OCI-LY1 (cell line): ENCODE measurements around the gene FBRSL1.
A peak's percentile ranks its signal among the peaks of the same experiment; 100 is the strongest.

Source experiments
- H2AFZ ChIP-seq: fragments of 200-600 bp; sonication (generic), shearing (Covaris generic); 2 replicates; pipeline ENCODE4 v1.6.0; 2014; ENCODE audit warnings: antibody characterized with exemption, mild to moderate bottlenecking, low read length
- H3F3A ChIP-seq: fragments of 200-600 bp; sonication (generic), shearing (Covaris generic); 2 replicates; pipeline ENCODE4 v1.6.0; 2014; ENCODE audit warnings: mild to moderate bottlenecking, antibody characterized with exemption, low read length, moderate library complexity; ENCODE audit not compliant: insufficient read depth
- H3K27ac ChIP-seq: fragments of 200-600 bp; sonication (generic); 2 replicates; pipeline ENCODE4 v1.5.1; 2014; ENCODE audit warnings: low read length, mixed run types, mild to moderate bottlenecking, low read depth; ENCODE audit not compliant: poor library complexity, severe bottlenecking
- H3K27me3 ChIP-seq: fragments of 200-600 bp; sonication (generic); 2 replicates; pipeline ENCODE4 v1.6.0; 2014; ENCODE audit warnings: antibody characterized with exemption, mild to moderate bottlenecking, low read length, moderate library complexity; ENCODE audit not compliant: insufficient read depth
- H3K36me3 ChIP-seq: fragments of 200-600 bp; sonication (generic); 2 replicates; pipeline ENCODE4 v1.6.1; 2014; ENCODE audit warnings: mild to moderate bottlenecking, antibody characterized with exemption, low read length, moderate library complexity, mixed read lengths; ENCODE audit not compliant: insufficient read depth
- H3K4me1 ChIP-seq: fragments of 200-600 bp; sonication (generic); 2 replicates; pipeline ENCODE4 v1.5.1; 2014; ENCODE audit warnings: mild to moderate bottlenecking, low read length, moderate library complexity; ENCODE audit not compliant: insufficient read depth, severe bottlenecking
- H3K4me2 ChIP-seq: fragments of 200-600 bp; sonication (generic), shearing (Covaris generic); 2 replicates; pipeline ENCODE4 v1.6.1; 2014; ENCODE audit warnings: low read length
- H3K4me3 ChIP-seq: fragments of 200-600 bp; sonication (generic); 2 replicates; pipeline ENCODE4 v1.5.1; 2014; ENCODE audit warnings: low read length, low read depth, mild to moderate bottlenecking, mixed read lengths; ENCODE audit not compliant: poor library complexity, severe bottlenecking
- H3K79me2 ChIP-seq: fragments of 200-600 bp; shearing (Covaris generic); 2 replicates; pipeline ENCODE4 v1.6.1; 2016; ENCODE audit warnings: mixed run types, low read length, mixed read lengths; ENCODE audit not compliant: insufficient read depth
- H3K9ac ChIP-seq: fragments of 200-600 bp; sonication (generic), shearing (Covaris generic); 2 replicates; pipeline ENCODE4 v1.6.1; 2014; ENCODE audit warnings: mild to moderate bottlenecking, low read length, mixed read lengths
- H3K9me2 ChIP-seq: fragments of 200-600 bp; sonication (generic), shearing (Covaris generic); 2 replicates; pipeline ENCODE4 v1.6.1; 2014; ENCODE audit warnings: low read depth, mild to moderate bottlenecking, low read length, mixed read lengths
- H3K9me3 ChIP-seq: fragments of 200-600 bp; shearing (Covaris generic); 2 replicates; pipeline ENCODE4 v1.6.1; 2014; ENCODE audit warnings: low read length, mixed read lengths
- H4K20me1 ChIP-seq: fragments of 200-600 bp; sonication (generic), shearing (Covaris generic); 2 replicates; pipeline ENCODE4 v1.6.0; 2016; ENCODE audit warnings: mild to moderate bottlenecking, low read length; ENCODE audit not compliant: insufficient read depth
- EZH2 ChIP-seq: fragments of 200-600 bp; sonication (generic), shearing (Covaris generic); IDR thresholded peaks from 2 replicates; pipeline ENCODE4 v1.8.0; 2017; ENCODE audit warnings: borderline replicate concordance, mixed run types, mild to moderate bottlenecking, antibody characterized with exemption, low read length, moderate library complexity, mixed read lengths
- TF ChIP-seq, protein P1 (sequence below): fragments of 200-600 bp; sonication (generic), shearing (Covaris generic); IDR thresholded peaks from 2 replicates; pipeline ENCODE4 v1.5.1; 2017; ENCODE audit warnings: mild to moderate bottlenecking, antibody characterized with exemption, low read length, moderate library complexity, mixed read lengths

FBRSL1 gene

DNA sequence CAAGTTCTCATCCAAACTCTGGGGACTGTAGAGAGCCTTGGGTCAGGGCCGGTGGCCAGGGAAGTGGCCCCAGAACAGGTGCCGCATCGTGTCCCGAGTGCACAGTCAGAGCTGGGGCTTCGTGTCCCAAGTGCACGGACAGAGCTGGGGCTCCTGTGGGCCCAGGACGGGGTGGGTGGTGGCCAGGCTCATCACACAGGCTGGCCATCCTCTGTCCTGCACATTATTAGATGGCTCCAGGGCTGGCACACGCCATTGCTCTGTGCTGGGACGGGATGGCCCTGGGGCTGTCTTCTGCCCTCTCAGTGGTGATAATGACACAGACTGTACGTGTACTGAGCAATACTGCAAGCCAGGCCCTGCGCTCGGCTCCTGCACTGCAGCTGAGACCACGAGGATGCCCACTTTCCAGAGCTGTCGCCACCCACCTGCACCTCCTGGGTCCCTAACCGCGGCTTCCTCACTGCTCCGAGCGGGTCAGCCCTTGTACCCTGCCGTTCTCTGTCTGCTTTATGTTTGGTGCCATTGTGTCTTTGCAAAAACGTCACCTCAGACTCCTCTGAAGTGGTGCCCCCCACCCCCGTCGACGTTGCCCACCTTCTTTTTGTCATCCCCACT is 1.9 kb downstream of the FBRSL1 start:
- Histone ChIP-seq H2AFZ (no peak overlapping the region), H3K27ac (no peak overlapping the region), H4K20me1 (no peaks in the 10 kb centered on the region), H3K27me3 (no peaks in the 10 kb centered on the region; the same call in 1 of the 2 replicates), H3K4me1 (peaks cover 26% of the 10 kb centered on the region), H3K79me2 (no peaks in the 10 kb centered on the region), H3K9me3 (no peaks in the 10 kb centered on the region), H3K4me3 (peak overlapping the region; percentile 64), H3K36me3 (no peaks in the 10 kb centered on the region; the same call in 1 of the 2 replicates), H3K4me2 (peak overlapping the region; percentile 93; the same call in 1 of the 2 replicates), H3F3A (no peaks in the 10 kb centered on the region), H3K9me2 (no peaks in the 10 kb centered on the region), H3K9ac (no peak overlapping the region; the same call in 1 of the 2 replicates)
- TF ChIP-seq EZH2, result no peak
- TF ChIP-seq, protein P1, sequence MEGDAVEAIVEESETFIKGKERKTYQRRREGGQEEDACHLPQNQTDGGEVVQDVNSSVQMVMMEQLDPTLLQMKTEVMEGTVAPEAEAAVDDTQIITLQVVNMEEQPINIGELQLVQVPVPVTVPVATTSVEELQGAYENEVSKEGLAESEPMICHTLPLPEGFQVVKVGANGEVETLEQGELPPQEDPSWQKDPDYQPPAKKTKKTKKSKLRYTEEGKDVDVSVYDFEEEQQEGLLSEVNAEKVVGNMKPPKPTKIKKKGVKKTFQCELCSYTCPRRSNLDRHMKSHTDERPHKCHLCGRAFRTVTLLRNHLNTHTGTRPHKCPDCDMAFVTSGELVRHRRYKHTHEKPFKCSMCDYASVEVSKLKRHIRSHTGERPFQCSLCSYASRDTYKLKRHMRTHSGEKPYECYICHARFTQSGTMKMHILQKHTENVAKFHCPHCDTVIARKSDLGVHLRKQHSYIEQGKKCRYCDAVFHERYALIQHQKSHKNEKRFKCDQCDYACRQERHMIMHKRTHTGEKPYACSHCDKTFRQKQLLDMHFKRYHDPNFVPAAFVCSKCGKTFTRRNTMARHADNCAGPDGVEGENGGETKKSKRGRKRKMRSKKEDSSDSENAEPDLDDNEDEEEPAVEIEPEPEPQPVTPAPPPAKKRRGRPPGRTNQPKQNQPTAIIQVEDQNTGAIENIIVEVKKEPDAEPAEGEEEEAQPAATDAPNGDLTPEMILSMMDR, result no peak

DNA sequence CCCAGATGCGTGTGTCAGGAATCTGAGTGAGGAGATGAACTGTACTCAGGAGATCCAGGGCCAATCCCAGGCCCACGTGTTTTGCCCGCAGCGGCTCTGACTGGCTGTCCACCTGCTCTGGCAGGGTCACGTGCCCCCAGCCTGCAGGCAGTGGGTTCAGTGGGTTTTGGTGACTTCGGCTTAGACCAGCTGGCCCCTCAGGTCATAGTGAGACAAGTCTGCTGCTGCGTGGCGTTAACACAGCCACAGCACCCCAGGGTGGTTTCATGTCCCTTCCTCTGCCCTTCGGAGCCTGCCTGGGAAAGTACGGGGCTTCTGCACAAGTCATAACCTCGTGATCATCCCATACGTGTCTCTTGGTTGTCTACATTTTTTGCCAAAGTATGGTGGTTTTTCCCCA is 2.6 kb downstream of the FBRSL1 start:
- H3K9ac ChIP-seq, result no peak overlapping the region

DNA sequence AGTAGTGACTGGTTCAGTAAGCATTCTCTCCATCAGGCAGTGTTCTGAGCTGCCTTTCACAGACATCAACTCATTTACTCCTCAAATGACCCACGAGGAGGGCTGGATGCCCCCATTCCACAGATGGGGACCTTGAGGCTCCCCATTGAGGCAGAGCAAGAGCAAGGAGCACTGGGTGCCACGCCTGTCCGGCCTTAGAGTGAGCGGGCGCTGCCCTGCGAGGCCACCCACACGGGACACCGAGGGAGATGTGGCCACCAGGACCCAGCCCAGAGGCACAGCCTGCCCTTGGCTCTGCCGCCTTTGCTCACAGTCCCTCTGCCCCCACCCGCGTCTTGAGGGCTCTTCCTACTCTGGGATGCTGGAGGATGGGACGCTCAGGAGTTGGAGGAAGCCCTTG is 3.0 kb downstream of the FBRSL1 start:
- H3K27ac ChIP-seq, result no peak overlapping the region
- H3K79me2 ChIP-seq, result no peaks in the 10 kb centered on the region
- H3F3A ChIP-seq, result no peaks in the 10 kb centered on the region
- H3K9me2 ChIP-seq, result no peaks in the 10 kb centered on the region
- no peak overlapping the region for H3K4me2 ChIP-seq
- no peaks in the 10 kb centered on the region for H3K9me3 ChIP-seq
- H3K4me3 ChIP-seq, result no peak overlapping the region
- H3K27me3 ChIP-seq, result no peaks in the 10 kb centered on the region
- H3K9ac ChIP-seq, result no peak overlapping the region
- H2AFZ ChIP-seq, result no peak overlapping the region
- TF ChIP-seq, protein P1, result no peak
- TF ChIP-seq EZH2, result no peak
- H3K36me3 ChIP-seq, result no peaks in the 10 kb centered on the region; the same call in 1 of the 2 replicates
- H4K20me1 ChIP-seq, result no peaks in the 10 kb centered on the region
- peaks cover 26% of the 10 kb centered on the region for H3K4me1 ChIP-seq

More for the DNA sequence above, 2.6 kb downstream of the FBRSL1 start:
- TF ChIP-seq, protein P1, result no peak
- TF ChIP-seq EZH2, result no peak
- peaks cover 26% of the 10 kb centered on the region for H3K4me1 ChIP-seq
- peak overlapping the region; percentile 64 for H3K4me3 ChIP-seq
- no peaks in the 10 kb centered on the region for H3K79me2 ChIP-seq
- no peak overlapping the region for H3K27ac ChIP-seq
- no peaks in the 10 kb centered on the region for H4K20me1 ChIP-seq
- no peaks in the 10 kb centered on the region for H3K9me2 ChIP-seq
- H3K4me2 ChIP-seq, result no peak overlapping the region; the same call in 1 of the 2 replicates
- no peak overlapping the region for H2AFZ ChIP-seq
- no peaks in the 10 kb centered on the region for H3K9me3 ChIP-seq
- no peaks in the 10 kb centered on the region for H3K27me3 ChIP-seq
- no peaks in the 10 kb centered on the region; the same call in 1 of the 2 replicates for H3K36me3 ChIP-seq
- no peaks in the 10 kb centered on the region for H3F3A ChIP-seq
